OCI-LY7 (cell line): ENCODE results near the gene SLC8B1. TPM values are rescaled to one million over a fixed set of nuclear protein-coding genes. Genes with fewer than 3 reads are reported as not detected.

Experiments used
- BruUV-seq: library from RNA; stranded (reverse); fragments of 400-500 nt; replicated peaks from 2 replicates; lab custom pipeline; 2021; lab: Mats Ljungman, UMichigan
- CTCF ChIA-PET: fragments of 300-600 bp; sonication (Branson Sonifier 250); formaldehyde crosslinking; loops from one replicate; lab custom pipeline; 2022; ENCODE audit warnings: antibody characterized with exemption; ENCODE audit not compliant: unreplicated experiment; lab: Charles Lee
- POLR2A ChIA-PET: fragments of 300-600 bp; sonication (Branson Sonifier 250); formaldehyde crosslinking; loops from one replicate; lab custom pipeline; 2022; ENCODE audit warnings: antibody characterized with exemption; lab: Charles Lee
- DNase-seq: peaks from one replicate; pipeline ENCODE4 v3.0.0-alpha.2; 2015; ENCODE audit warnings: low spot score
- H2AFZ ChIP-seq: fragments of 200-600 bp; sonication (generic), shearing (Covaris generic); 2 replicates; pipeline ENCODE4 v1.6.1; 2014; ENCODE audit warnings: mild to moderate bottlenecking, antibody characterized with exemption, low read length, moderate library complexity
- H3K27ac ChIP-seq: fragments of 200-600 bp; sonication (generic); 2 replicates; pipeline ENCODE4 v1.5.1; 2014; ENCODE audit warnings: mixed run types, low read depth, mild to moderate bottlenecking, moderate library complexity, low read length, inconsistent platforms; ENCODE audit not compliant: poor library complexity, severe bottlenecking
- H3K36me3 ChIP-seq: fragments of 200-600 bp; sonication (generic); 2 replicates; pipeline ENCODE4 v1.6.1; 2014; ENCODE audit warnings: mild to moderate bottlenecking, antibody characterized with exemption, low read length, moderate library complexity, mixed read lengths; ENCODE audit not compliant: insufficient read depth
- H3K4me1 ChIP-seq: fragments of 200-600 bp; sonication (generic); 2 replicates; pipeline ENCODE4 v1.5.1; 2014; ENCODE audit warnings: mild to moderate bottlenecking, low read length; ENCODE audit not compliant: insufficient read depth, poor library complexity, severe bottlenecking
- H3K4me2 ChIP-seq: fragments of 200-600 bp; sonication (generic); 2 replicates; pipeline ENCODE4 v1.6.1; 2014; ENCODE audit warnings: mild to moderate bottlenecking, low read length
- H3K4me3 ChIP-seq: fragments of 200-600 bp; sonication (generic); 2 replicates; pipeline ENCODE4 v1.5.1; 2014; ENCODE audit warnings: mild to moderate bottlenecking, low read depth, low read length; ENCODE audit not compliant: poor library complexity, severe bottlenecking
- H3K79me2 ChIP-seq: fragments of 200-600 bp; sonication (generic); 2 replicates; pipeline ENCODE4 v1.6.1; 2016; ENCODE audit warnings: low read depth, mild to moderate bottlenecking, low read length, moderate library complexity, mixed read lengths; ENCODE audit not compliant: insufficient read depth
- H3K9me2 ChIP-seq: fragments of 200-600 bp; sonication (generic); 2 replicates; pipeline ENCODE4 v1.6.1; 2016; ENCODE audit warnings: mild to moderate bottlenecking, low read length, mixed read lengths; ENCODE audit not compliant: insufficient read depth
- H3K9me3 ChIP-seq: fragments of 200-600 bp; sonication (generic); 2 replicates; pipeline ENCODE4 v1.6.1; 2014; ENCODE audit warnings: mild to moderate bottlenecking, mixed run types, low read length, mixed read lengths
- H4K20me1 ChIP-seq: fragments of 200-600 bp; sonication (generic); 2 replicates; pipeline ENCODE4 v1.6.1; 2014; ENCODE audit warnings: mild to moderate bottlenecking, antibody characterized with exemption, low read length, moderate library complexity, mixed read lengths; ENCODE audit not compliant: insufficient read depth
- CTCF ChIP-seq: fragments of 200-600 bp; sonication (generic); conservative IDR thresholded peaks from 2 replicates; pipeline ENCODE4 v1.5.1; 2014; ENCODE audit warnings: mild to moderate bottlenecking, antibody characterized with exemption, low read length, moderate library complexity, mixed read lengths
- EZH2phosphoT487 ChIP-seq: fragments of 200-600 bp; sonication (generic); IDR thresholded peaks from 2 replicates; pipeline ENCODE4 v1.6.1; 2018; ENCODE audit warnings: low read depth, borderline replicate concordance, mild to moderate bottlenecking, mixed run types, antibody characterized with exemption, low read length, moderate library complexity, mixed read lengths
- intact Hi-C: fragments of 100-400 bp; cut with micrococcal nuclease; formaldehyde crosslinking; loops from one replicate; pipeline ENCODE4 v1.10.0; 2022; ENCODE audit not compliant: unreplicated experiment
- total RNA-seq, 2 experiments: library from RNA; depleted of rRNA in 1 of 2; stranded (reverse); fragments of >200 nt in 1 of 2; shearing (Covaris generic) in 1 of 2; gene quantifications; 2 replicates each; pipeline ENCODE4 v1.2.3, GENCODE V29; 2014 to 2022

The SLC8B1 gene
- total RNA-seq, 2 experiments from 2014 or later: 47.1 to 57.2 TPM

GRCh38 chr12:113310489-113310888, 24.4 kb downstream of the SLC8B1 start:
- DNase-seq: peak; percentile 33
- H3K9me3 ChIP-seq: no peaks in the 10 kb centered on the region
- H3K27ac ChIP-seq: no peak overlapping the region
- intact Hi-C loops: loop anchor here (5.0 kb wide), 1 partner anchor 113 kb away; no protein-coding TSS in a partner anchor
- TF ChIP-seq EZH2phosphoT487: no peak
- peak; percentile 57 for TF ChIP-seq CTCF
- ChIA-PET POLR2A (no interaction called here), CTCF (no interaction called here)
- no peak overlapping the region for H2AFZ ChIP-seq
- H3K9me2 ChIP-seq: no peaks in the 10 kb centered on the region
- no peaks in the 10 kb centered on the region for H3K79me2 ChIP-seq
- H3K4me1 ChIP-seq: peaks cover 21% of the 10 kb centered on the region
- no TSS peak for BruUV-seq
- H3K4me3 ChIP-seq: no peak overlapping the region
- no peak overlapping the region for H3K4me2 ChIP-seq
- H4K20me1 ChIP-seq: no peaks in the 10 kb centered on the region
- peaks cover 90% of the 10 kb centered on the region for H3K36me3 ChIP-seq

- Histone ChIP-seq H4K20me1 (no peaks in the 10 kb centered on the region), H3K36me3 (peaks cover 91% of the 10 kb centered on the region), H3K4me2 (no peak overlapping the region), H2AFZ (no peak overlapping the region), H3K79me2 (no peaks in the 10 kb centered on the region), H3K27ac (no peak overlapping the region), H3K9me3 (no peaks in the 10 kb centered on the region), H3K4me1 (no peaks in the 10 kb centered on the region), H3K9me2 (no peaks in the 10 kb centered on the region), H3K4me3 (no peak overlapping the region)
- intact Hi-C loops: no loop called here
- POLR2A ChIA-PET: no interaction called here
- no peak for DNase-seq
- CTCF ChIA-PET: no interaction called here
- TF ChIP-seq CTCF (no peak), EZH2phosphoT487 (no peak)
- BruUV-seq: no TSS peak
Measured at GRCh38 chr12:113306382-113306781, 28.5 kb downstream of the SLC8B1 start.

- peaks cover 88% of the 10 kb centered on the region for H3K36me3 ChIP-seq
Measured at GRCh38 chr12:113305281-113305856, 29.5 kb downstream of the SLC8B1 start.

More at GRCh38 chr12:113305281-113305856, 29.5 kb downstream of the SLC8B1 start:
- POLR2A ChIA-PET: no interaction called here
- H3K4me3 ChIP-seq: no peak overlapping the region
- intact Hi-C loops: no loop called here
- H3K4me1 ChIP-seq: no peaks in the 10 kb centered on the region
- no peaks in the 10 kb centered on the region for H3K79me2 ChIP-seq
- H3K9me3 ChIP-seq: no peaks in the 10 kb centered on the region
- no peaks in the 10 kb centered on the region for H4K20me1 ChIP-seq
- no peak overlapping the region for H2AFZ ChIP-seq
- no peak for DNase-seq
- BruUV-seq: no TSS peak
- no peaks in the 10 kb centered on the region for H3K9me2 ChIP-seq
- TF ChIP-seq EZH2phosphoT487 (no peak), CTCF (no peak)
- no peak overlapping the region for H3K27ac ChIP-seq
- no peak overlapping the region for H3K4me2 ChIP-seq
- CTCF ChIA-PET: no interaction called here
